Central memory CD4-positive, alpha-beta T cell (primary cell): ENCODE data around the gene ADGRD1.
"Not testable (repeated sequence)": the region's sequence is repeated elsewhere in the genome, so short reads cannot be mapped to it uniquely, and the experiment has no call there.

ENCODE experiments used
- DNase-seq: peaks from one replicate; pipeline ENCODE4 v3.0.0; 2022
- total RNA-seq, 3 experiments: gene quantifications; one replicate each; lab custom pipeline; 2026; lab: John Stamatoyannopoulos, UW

Gene ADGRD1
- 0 to 0.19 (median 0.04) reads per million in 3 experiments for total RNA-seq

GRCh38 chr12:130953771-130954543 is at the start of gene ADGRD1:
Gene ADGRD1 (plus strand): TSS chr12:130953907. CDS start chr12:130954466, 559 bp downstream.
- no peak for DNase-seq

GRCh38 chr12:130904064-130904463 is 49.6 kb upstream of the ADGRD1 start:
- DNase-seq, result no peak

- DNase-seq, result not testable (repeated sequence)
Observed at GRCh38 chr12:130904936-130905455, 48.7 kb upstream of the ADGRD1 start.

GRCh38 chr12:130909111-130909510 is 44.6 kb upstream of the ADGRD1 start:
- DNase-seq, result no peak

GRCh38 chr12:130911193-130911592 is 42.5 kb upstream of the ADGRD1 start:
- no peak for DNase-seq

DNA sequence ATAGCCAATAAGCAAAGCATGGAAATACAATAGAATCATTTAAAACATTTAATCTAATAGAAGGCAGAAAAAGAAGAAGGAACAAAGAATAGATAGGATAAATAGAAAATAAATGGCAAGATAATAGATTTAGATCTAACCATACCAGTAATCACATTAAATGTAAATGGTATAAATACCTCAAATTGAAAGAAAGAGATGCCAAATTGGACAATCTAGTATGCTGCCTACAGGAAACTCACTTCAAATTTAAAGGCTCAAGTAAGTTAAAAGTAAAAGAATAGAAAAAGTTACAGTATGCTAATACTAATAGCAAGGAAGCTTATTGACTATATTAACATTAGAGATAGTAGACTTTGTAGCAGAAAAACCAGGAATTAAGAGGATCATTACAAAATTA is 41.8 kb upstream of the ADGRD1 start:
- DNase-seq, result no peak

- DNase-seq, result no peak
Observed at GRCh38 chr12:130916241-130916911, 37.3 kb upstream of the ADGRD1 start.

GRCh38 chr12:130917607-130918006 is 36.1 kb upstream of the ADGRD1 start:
- no peak for DNase-seq

GRCh38 chr12:130919086-130919485 is 34.6 kb upstream of the ADGRD1 start:
- DNase-seq, result no peak

- DNase-seq, result no peak
Observed at GRCh38 chr12:130920119-130920703, 33.5 kb upstream of the ADGRD1 start.

DNA sequence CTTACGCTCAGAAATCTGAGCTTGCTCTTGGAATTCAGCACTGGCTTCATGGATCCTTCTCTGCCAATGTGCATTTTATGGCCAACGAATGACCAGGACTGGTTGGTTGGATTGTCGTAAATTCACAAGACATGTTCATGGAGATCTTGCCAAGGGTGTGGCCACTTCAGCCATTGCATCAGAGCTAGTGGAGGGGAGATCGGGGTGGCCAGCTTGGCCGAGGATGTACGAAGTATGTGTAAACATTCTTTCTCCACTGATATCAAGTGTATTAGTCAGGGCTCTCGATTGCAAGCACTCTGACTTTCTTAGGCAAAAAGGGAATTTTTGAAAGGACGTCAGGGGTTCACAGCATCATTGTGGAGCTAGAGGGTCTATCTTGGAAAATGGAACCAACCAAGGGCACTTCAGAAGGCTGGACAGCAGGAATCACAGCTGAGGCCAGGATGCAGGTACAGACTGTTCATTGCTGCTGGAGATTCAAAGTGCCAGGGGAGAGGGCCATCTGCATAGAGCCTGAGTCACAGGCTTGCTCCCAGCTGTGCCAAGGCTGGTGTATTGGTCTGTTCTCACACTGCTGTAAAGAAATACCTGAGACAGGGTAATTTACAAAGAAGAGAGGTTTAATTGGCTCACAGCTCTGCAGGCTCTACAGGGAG is 32.9 kb upstream of the ADGRD1 start:
- no peak for DNase-seq

DNA sequence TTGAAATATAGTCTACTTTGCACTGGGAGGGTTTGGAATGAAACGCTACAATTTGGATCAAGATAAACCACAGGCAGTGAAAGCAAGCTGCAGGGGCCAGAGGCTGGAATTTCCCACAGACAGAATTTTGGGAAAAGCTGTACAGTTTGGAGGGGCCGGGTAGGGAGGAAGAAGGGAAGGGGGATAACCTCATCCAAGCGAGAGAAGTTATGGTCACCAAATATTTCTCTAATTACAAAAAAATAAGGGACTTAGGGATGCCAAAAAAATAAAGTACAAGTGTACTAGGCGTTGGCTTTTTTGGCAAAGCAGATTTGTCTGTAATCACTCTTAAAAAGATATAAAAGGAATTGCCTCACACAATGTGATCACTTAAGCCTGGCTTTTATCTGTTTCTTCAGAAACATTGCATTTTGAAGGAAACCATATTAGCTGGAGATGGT is 31.2 kb upstream of the ADGRD1 start:
- DNase-seq, result no peak

DNA sequence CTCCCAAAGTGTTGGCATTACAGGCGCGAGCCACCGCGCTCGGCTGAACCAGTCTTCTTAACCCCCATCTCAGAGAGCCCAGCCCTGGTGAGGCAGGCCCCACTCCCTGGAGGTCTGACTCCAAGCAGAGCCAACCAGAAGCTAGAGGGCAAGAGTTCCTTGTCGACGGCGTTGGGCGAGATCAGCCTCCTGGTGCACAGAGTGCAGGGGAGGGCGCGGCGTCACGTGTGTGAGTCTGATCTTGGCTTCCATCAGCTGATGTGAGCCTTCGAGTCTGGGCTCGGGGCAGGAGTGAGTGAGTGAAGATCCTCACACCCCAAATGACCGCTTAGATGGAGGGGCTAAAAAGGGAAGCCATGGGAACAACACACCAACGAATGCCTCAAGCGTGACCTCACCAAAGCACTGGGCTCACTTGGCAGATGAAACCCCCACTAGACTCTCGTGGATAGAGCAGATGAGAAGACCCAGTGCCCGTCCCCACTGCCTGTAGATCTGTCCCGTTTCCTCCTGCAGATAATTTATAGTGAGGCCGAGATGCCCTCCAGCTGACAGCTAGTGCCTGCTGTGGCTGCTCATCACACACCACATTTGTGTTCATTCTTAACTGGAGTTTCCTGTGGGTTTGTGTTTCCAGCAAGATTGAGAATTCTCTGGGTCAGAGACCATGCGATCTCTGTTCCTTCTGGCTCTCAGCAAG is 28.6 kb upstream of the ADGRD1 start:
- DNase-seq, result no peak

DNA sequence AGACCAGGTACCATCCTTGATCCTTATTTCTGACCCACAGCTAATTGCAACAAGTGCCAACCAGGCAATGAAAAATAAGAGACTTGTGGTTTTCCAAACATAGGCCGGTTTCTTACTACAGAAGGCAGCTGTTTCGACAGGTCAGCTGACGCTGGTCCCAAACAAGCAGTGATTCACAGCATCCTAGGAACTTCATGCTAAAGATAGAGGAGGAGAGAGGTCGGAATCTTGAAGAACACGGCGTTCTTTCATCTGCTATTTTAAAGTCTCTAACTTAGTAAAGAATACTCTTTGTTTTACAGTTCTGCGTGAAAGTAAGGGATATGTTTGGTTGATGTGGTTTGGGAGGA is 28.1 kb upstream of the ADGRD1 start:
- DNase-seq, result no peak

DNA sequence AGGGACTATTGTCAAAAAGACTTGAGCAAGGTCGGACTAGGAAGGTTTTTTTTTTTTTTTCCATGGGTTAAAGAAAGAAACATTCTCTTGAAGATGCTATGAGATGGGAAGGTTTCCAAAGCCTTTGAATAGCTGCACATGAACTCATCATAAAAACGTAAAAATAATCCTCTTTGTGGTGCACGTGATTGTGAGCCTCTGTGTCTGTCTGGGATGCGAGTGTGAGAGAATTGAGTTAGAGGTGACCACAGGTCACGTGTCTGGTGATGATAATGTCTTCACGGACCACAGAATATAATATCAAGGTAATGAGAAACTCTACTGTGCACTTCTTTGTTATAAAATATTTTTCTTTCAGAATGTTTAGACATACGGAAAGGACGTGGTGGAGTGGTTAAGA is 24.3 kb upstream of the ADGRD1 start:
- no peak for DNase-seq

DNA sequence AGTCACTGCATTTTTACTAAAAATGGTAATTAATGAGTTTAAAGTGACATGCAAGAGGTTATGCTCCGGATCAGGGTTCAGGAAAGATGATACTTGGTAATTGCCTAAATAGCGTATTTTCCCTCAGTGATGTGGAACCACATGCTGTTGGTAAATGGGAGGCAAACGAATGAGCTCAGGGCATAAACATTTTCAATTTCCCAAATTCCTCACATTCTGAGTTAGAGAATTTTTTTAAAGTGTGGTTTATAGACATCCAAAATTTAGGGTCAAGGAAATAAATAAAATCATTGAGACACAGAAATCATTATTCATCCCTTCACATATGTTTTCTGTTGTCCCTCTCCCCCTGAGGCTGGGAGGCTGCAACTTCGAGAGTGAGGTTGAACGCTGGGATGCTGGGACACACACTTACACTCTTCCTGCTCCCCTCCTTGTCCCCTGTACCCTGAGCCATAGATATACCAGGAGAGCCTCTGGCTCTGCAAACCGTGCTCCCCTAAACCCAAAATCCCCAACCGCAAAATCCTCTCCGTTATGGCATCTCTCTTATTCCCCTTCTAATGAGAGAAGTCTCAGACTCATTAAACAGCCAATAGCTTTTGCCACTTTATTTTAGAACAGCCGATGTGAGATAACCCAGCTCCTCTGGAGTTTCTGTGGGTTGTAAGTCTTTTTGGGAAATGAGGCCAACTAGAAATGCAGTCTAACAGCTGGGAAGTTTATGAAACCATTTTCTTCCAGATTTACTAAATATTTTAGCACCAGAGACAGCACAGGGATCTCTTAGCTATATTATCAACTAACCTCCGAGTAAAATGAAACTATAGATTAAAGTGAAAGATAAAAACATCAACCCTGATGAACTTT is 21.4 kb upstream of the ADGRD1 start:
- DNase-seq, result no peak

DNA sequence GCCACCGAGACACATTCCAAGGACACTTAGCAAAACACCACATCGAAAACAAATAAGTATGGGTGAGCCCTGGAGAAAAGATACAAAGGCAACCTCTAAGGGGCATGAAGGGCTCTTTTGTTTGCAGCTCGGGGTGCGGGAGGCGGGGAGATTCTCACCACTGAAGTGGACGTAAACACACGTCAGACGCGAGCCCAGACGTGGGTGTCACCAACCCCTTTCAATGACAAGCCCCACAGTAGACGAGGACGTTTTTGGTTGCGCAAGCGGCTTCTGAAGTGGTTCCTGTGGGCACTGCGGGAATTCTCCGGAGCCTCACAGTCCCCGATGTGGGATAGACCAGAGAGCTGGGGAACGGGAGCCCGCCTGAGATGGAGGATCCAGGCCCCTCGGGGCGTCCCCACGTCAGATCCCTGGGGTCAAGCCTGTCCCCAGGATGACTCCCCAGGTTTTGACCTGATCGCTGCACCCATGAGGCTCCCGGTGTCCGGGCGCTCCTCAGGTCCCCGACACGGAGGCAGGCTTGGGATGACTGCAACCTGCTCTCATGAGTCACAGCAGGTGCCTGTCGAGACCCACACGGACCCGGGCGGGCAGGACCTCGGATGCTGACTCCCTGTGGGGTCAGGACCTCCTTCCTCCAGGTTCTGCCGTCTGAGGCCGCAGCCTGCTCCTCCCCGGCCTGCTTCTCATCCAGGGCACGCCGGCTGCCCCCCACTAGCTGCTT is 20.3 kb upstream of the ADGRD1 start:
- no peak for DNase-seq

- no peak for DNase-seq
Observed at GRCh38 chr12:130934753-130935152, 19.0 kb upstream of the ADGRD1 start.

DNA sequence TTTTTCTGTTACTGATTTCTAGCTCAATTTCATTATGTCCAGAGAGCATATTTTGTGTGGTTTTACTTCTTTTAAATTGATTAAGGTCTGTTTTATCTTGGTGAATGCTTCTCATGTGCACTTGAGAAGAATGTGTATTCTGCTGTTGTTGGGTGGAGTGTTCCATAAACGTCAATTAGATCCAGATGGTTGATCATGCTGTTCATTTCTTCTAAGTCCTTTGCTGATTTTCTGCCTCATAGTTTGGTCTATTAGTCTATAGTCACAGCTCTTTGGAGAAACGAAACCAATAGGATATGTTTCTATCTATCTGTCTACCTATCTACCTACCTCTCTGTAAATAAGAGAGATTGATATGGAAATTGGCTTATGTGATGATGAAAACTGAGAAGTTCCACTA is 17.1 kb upstream of the ADGRD1 start:
- no peak for DNase-seq

- DNase-seq, result no peak
Observed at GRCh38 chr12:130937063-130937462, 16.6 kb upstream of the ADGRD1 start.

DNA sequence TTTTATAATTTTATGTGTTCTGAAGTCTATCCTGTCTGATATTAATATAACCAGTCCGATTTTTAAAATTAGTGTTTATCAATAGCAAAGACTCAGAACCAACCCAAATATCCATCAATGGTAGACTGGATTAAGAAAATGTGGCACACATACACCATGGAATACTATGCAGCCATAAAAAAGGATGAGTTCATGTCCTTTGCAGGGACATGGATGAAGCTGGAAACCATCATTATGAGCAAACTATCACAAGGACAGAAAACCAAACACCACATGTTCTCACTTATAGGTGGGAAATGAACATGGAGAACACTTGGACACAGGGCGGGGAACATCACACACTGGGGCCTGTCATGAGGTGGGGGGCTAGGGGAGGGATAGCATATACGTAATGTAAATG is 16.2 kb upstream of the ADGRD1 start:
- DNase-seq, result not testable (repeated sequence)
